ENCODE measurements around the gene RAPGEF6.

The RAPGEF6 gene

DNA sequence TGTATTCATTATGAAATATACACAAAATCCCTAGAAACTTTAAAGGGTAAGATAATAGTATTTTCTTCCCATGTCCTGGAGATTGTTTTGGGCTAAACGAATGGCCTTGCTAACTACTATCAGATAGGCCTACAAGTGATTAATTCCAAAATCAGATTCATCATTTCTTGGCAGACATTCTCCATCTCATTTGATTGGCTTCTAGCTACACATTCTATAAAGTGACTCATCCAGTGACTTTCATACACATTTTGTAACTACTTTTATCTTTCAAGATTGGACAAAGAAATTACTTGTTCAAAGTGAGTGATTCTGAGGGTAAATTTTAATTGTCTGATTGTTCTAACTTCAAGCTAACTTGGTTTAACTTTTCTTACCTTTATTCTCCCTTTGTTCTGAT is 93.3 kb downstream of the RAPGEF6 start:
- no peak for DNase-seq (ENCODE audit: low read depth in 2 of 2)

DNA sequence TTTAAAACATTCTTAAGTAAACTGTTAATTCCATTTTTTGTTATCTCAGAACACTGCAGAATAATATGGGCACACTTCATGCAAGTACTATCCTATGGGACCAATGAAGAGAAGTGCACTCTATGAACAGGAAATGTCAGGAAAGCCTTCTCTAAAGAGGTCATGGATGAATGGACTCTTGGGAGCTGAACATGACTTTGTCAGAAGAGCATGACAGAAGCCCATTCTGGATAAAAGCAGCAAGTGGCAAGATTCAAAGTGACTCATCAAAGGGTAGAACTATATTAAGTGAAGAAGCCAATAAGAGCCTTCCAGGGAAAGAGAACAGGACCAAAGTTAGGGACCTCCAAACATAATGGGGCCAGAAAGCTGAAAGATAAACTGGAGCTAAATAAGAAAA is 94.0 kb downstream of the RAPGEF6 start:
- DNase-seq (ENCODE audit: low read depth in 2 of 2), result no peak

GRCh38 chr5:131539251-131539650 is 95.8 kb downstream of the RAPGEF6 start:
- DNase-seq (ENCODE audit: low read depth in 2 of 2), result no peak

DNA sequence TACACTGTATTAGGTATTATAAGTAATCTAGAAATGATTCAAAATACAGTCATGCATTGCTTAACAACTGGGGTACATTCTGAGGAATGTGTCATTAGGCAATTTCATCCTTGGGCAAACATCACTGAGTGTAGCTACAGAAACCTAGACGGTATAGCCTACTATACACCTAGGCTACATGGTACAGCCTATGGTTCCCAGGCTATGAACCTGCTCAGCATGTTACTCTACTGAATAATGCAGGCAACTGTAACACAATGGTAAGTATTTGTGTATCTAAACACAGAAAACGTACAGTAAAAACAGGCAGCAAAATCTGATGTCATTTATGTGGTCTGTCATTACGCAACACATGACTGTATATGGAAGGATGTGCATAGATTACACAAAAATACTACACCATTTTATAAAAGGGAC is 96.8 kb downstream of the RAPGEF6 start:
- no peak for DNase-seq (ENCODE audit: low read depth in 2 of 2)

DNA sequence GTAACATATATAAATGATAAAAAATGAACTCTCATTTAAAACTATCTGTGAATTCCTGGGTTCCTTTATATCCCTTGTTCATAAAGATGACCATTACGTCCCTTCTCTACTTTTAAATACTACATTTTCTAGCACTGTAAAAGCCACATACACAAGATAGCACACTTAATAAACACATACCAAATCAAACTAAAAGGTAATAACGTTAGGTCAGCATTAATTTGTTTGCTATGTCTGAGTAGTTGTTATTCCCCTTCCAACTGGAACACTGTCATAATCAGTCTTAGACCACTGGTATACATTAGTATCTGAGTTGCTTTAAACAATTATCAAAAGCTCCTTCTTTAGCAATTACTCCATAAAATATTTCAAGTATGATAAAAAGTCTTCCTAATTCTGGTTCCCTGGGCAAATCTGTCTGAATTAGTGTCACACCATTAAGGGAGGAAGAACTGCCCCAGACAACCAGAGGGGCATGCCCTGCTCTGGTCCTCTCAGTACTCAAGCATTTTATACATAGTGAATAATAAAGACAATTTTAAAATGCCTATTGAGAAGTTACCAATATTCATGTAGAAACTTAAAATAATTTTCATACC is 98.1 kb downstream of the RAPGEF6 start:
- DNase-seq (ENCODE audit: low read depth in 2 of 2), result no peak

GRCh38 chr5:131536211-131536826 is 98.7 kb downstream of the RAPGEF6 start:
- no peak for DNase-seq (ENCODE audit: low read depth in 2 of 2)

DNA sequence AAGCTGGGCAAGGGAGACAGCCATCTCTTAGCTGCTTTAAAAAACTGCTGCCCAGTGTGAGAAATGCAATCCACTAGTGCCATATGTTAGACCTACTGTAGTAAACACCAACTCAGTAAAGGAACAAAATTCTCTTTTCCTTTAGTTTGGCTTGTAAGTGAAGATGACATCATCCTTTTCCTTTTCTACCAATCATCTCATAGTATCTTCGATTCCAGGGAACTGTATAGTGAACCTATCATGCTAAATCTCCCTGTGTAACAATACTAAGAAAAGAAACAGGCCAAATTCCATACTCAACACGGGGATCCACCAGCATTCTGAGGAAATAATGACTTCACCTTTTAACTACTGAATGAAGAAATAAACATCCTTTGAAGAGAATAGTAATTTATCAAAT is 100.1 kb downstream of the RAPGEF6 start:
- no peak for DNase-seq (ENCODE audit: low read depth in 2 of 2)

- no peak for DNase-seq (ENCODE audit: low read depth in 2 of 2)
These were observed 101.2 kb downstream of the RAPGEF6 start for GRCh38 chr5:131533836-131534235.

GRCh38 chr5:131532031-131532640 is 102.9 kb downstream of the RAPGEF6 start:
- no peak for DNase-seq (ENCODE audit: low read depth in 2 of 2)

DNA sequence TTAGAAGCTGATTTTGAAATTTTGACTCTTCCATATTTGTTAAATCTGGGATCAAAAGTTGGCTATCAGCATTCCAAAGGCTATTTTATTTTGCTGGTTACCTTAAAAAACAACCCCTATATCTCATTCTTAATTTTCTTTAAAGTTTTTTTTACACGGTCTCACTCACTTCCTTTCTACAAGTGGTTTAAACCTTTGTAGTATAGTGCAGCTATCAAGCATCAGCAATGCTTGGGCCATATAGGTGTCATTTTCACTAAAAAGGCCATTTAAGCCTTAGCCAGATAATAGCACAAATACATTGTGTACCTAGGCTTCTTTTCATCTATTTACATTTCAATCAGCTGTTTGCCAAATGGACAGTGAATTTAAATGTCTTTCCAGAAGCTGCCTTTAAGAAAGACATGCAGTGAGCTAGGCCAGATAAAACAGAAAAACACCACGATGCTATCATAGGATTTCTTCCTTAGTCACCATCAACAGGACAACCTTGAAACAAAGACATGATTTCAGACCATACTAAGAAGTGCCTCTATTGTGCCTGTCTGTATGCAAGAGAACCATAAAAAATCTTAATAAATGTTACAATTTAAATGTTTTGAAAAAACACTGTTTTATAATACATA is 104.2 kb downstream of the RAPGEF6 start:
- DNase-seq (ENCODE audit: low read depth in 2 of 2), result no peak

GRCh38 chr5:131528682-131529081 is 106.3 kb downstream of the RAPGEF6 start:
- DNase-seq (ENCODE audit: low read depth in 2 of 2), result no peak

DNA sequence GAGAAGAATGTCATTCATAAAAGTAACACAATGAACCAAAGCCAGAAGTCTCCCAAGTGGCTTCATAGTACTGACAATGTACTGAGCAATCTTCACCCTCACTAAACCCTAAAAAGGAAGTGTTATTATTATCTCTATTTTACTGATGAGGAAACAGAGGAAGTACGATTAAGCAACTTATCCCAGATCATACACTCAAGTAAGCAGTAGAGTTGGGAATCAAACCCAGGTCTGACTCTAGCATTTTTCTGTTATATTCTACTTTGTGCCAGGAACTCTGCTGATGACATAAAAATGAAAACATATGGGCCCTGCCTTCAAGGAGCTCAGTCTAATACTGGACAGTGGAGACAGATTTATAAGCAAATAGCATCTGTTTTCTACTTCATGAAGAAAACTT is 109.2 kb downstream of the RAPGEF6 start:
- no peak for DNase-seq (ENCODE audit: low read depth in 2 of 2)

DNA sequence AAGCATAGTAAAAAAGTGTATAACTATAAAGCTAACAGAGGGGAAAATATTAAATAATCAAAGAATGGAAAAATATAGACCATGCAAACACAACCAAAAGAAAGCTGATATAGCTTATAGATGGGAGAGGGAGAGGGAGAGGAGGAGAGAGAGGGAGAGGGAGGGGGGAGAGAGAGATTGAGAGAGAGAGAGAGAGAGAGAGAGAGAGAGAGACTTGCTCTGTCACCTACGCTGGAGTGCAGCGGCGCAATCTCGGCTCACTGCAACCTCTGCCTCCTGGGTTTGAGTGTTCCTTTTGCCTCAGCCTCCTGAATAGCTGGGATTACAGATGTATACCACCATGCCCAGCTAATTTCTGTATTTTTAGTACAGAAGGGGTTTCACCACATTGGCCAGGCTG is 110.6 kb downstream of the RAPGEF6 start:
- no peak for DNase-seq (ENCODE audit: low read depth in 2 of 2)

- no peak for DNase-seq (ENCODE audit: low read depth in 2 of 2)
These were observed 111.4 kb downstream of the RAPGEF6 start for GRCh38 chr5:131523500-131524185.

DNA sequence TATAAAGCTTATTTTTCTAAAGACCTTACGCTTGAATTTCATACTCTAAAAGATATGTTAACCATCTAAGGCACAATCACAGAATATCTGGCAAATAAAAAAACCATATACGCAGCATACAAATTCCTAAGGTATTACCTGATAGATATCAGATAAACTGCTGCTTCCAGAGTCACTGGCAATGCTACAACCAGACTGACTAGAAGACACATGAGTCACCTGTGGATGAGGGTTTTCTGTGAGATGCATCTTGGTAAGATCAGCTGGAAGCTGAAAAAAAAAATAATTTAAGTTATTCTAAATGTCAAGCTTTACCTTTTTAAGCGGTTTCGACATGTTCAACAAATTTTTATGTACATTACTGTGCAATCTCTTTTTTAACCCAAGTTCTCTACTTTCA is 113.8 kb downstream of the RAPGEF6 start:
- no peak for DNase-seq (ENCODE audit: low read depth in 2 of 2)

- DNase-seq (ENCODE audit: low read depth in 2 of 2), result no peak
These were observed 119.7 kb downstream of the RAPGEF6 start for GRCh38 chr5:131515348-131515747.

DNA sequence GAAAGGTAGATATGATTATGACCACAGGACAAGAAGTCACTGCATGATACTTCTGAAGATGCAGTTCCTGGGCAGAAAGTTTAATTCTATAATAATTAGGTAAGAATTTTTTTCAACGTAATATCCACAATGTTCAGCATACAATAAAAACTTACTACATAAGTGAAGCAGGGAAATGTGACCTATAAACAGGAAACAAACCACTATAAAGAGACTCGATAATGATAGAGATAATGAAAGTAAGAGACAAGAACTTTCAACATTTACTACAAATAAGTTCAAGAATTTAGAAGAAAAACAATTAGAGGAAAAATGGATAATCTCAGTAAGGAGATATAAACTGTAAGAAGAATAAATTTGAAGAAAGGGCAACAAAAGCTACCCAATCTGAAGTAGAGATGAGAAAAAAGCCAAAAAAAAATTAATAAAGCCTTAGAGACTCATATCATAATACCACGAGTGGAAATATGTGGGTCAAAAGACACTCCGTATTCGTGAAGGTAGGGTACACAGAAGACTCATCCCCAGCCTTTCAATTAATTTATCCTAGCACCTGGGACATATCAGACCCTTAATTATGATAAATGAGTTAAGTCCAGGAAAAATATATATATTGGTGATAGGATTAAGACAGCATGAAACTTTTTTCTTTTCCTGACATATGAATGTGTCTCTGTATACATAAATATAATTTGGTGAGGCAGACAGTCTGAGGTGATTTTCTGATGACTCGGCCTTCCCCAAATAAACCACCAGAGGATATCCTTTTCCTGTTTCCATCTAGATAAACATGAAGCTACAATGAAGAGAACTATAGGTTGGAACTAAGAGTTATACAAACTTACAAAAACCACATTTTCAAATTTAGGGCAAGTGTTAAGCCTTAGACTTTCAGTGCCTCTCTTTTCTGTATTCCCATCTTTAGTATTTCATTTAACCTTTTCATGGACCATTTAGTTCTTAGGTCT is 120.4 kb downstream of the RAPGEF6 start:
- DNase-seq (ENCODE audit: low read depth in 2 of 2), result no peak

DNA sequence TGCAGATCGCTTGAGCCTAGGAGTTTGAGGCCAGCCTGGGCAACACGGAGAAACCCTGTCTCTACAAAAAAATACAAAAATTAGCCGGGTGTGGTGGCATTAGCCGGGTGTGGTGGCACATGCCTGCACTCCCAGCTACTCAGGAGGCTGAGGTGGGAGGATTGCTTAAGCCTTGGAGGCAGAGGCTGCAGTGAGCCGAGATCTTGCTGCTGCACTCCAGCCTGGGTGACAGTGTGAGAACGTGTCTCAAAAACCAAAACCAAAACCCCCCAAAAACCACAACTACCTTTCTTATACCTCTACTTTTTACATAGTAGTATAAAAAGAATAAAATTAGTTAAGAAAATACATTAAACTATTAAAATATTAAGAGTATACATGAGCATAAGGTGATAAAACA is 121.2 kb downstream of the RAPGEF6 start:
- no peak for DNase-seq (ENCODE audit: low read depth in 2 of 2)

GRCh38 chr5:131511934-131512333 is 123.1 kb downstream of the RAPGEF6 start:
- DNase-seq (ENCODE audit: low read depth in 2 of 2), result no peak

DNA sequence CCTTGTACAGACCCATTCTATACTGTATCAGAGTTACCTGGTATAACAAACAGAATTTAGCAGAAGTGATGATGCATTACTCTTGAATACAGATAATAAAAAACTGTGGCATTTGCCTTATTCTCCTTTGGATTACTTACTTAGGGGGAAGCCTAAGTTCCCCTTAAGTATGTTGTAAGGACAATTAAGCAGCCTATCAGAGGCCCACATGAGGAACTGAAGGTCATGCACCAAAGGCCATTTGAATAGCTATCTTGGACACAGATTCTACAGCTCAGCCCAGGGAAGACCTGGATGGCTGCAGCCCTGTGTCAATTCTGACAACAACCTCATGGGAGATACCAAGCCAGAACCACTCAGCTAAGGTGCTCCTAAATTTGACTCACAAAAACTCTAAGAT is 125.2 kb downstream of the RAPGEF6 start:
- DNase-seq (ENCODE audit: low read depth in 2 of 2), result no peak

GRCh38 chr5:131505237-131505908 is 129.7 kb downstream of the RAPGEF6 start:
- no peak for DNase-seq (ENCODE audit: low read depth in 2 of 2)
